HUES64 (cell line): ENCODE measurements around the gene PPP1CA.

Source experiments
- H3K27ac ChIP-seq: 2 replicates; pipeline ENCODE4 v1.7.0; 2013; ENCODE audit warnings: low read depth, low read length, inconsistent platforms
- H3K27me3 ChIP-seq: 2 replicates; pipeline ENCODE4 v1.6.1; 2013; ENCODE audit warnings: mild to moderate bottlenecking, low read length; ENCODE audit not compliant: insufficient read depth
- H3K36me3 ChIP-seq: 2 replicates; pipeline ENCODE4 v1.6.1; 2013; ENCODE audit warnings: mild to moderate bottlenecking, low read length; ENCODE audit not compliant: insufficient read depth
- H3K4me1 ChIP-seq: 2 replicates; pipeline ENCODE4 v1.6.1; 2013; ENCODE audit warnings: mild to moderate bottlenecking, low read length, moderate library complexity; ENCODE audit not compliant: insufficient read depth
- H3K4me3 ChIP-seq: 2 replicates; pipeline ENCODE4 v1.5.1; 2013; ENCODE audit warnings: mild to moderate bottlenecking, low read length, moderate library complexity
- H3K9ac ChIP-seq: 2 replicates; pipeline ENCODE4 v1.6.1; 2013; ENCODE audit warnings: mild to moderate bottlenecking, low read depth, low read length
- H3K9me3 ChIP-seq: 2 replicates; pipeline ENCODE4 v1.6.1; 2013; ENCODE audit warnings: low read depth, low read length; ENCODE audit not compliant: insufficient read depth
- WGBS: fragments of 150-250, 120-280 bp; methylation state at CpG from one replicate; pipeline ENCODE4 v1.1.7; 2013; ENCODE audit warnings: missing lambda C conversion rate; 5-methylcytosine and 5-hydroxymethylcytosine counted together

The PPP1CA gene

DNA sequence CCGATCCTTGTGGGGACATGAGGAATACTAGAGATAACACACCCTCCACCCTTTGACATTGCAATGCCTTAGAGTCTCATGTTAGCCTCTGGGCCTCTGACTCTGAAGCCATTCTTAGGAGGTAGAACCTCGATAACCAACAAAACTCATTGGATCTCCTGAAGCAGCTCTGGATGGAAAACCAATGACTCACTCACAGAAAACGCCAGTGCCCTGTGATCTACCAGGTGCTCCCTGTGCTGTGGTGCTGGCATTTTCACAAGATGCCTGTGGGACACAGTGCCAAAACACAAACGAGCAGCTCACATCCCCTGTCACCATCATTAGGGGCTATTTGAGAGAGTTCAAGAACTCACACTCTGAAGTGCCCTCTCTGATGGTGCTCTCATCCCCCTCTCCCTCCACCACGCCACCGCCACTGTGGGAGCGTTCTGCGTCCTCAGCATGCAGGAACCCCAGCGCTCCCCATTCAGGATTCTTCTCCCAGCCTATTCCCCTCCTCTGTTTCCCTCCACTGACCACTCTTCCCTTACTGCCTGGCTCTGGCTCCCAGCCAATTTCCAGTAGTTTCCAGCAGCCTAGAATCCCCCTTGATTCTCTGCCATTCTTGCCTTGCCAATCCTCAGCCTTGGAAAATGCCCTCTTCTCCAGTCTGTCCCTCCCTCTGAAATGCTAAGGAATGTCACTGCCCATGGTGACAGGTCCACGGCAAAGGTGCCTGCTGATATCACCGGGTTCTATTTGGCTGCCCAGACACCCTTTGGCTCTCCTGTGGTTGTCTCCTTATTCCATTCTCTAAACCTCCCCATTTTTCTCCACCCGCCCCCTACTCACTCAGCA, 43.6 kb downstream of the PPP1CA start:
- no peak overlapping the region for H3K27ac ChIP-seq
- 85% methylated on average over 12 of the region's 12 CpGs for WGBS
- no peaks in the 10 kb centered on the region for H3K9me3 ChIP-seq
- H3K4me1 ChIP-seq: peaks cover 19% of the 10 kb centered on the region; the same call in 1 of the 2 replicates
- H3K4me3 ChIP-seq: no peak overlapping the region
- no peaks in the 10 kb centered on the region for H3K36me3 ChIP-seq
- H3K27me3 ChIP-seq: no peaks in the 10 kb centered on the region
- H3K9ac ChIP-seq: no peak overlapping the region

DNA sequence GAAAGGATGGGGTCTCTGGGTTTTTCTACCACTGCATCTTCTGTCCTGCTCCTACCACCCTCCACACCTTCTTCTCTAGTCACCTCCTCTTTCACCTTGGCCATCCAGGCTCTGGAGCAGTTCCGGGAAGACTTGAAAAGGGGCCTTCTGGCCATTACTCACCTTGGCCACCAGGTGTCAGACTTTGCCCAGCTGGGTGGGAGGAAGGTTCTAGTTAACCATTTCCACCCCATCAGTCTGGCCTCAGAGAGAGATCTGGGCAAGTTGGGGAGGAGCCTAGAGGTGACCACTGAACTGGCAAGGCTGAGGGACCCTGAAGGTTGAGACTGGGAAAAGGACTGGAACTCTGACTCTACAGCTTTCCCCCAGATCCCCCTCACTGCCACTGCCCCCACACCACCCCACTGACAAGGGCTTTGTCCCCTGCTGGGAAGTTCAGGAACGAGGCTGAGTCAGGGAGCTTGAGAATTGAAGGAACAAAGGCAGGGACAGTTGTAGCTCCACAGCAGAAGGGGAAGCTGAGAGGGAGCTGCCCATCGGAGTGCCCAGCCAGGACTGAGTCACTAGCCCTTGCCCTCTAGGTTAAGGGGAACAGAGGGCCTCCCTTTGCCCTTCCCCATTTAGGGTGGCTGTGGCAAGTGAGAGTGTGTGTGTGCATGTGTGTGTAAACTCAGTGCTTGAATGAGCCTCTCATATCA, 44.6 kb downstream of the PPP1CA start:
- Histone ChIP-seq H3K4me3 (no peak overlapping the region), H3K27me3 (no peaks in the 10 kb centered on the region), H3K9me3 (no peaks in the 10 kb centered on the region), H3K4me1 (peaks cover 23% of the 10 kb centered on the region; the same call in 1 of the 2 replicates), H3K36me3 (no peaks in the 10 kb centered on the region), H3K9ac (no peak overlapping the region; the same call in 1 of the 2 replicates), H3K27ac (no peak overlapping the region)
- WGBS: 10% methylated on average over 3 of the region's 3 CpGs

- Histone ChIP-seq H3K27ac (no peak overlapping the region), H3K9ac (no peak overlapping the region), H3K9me3 (no peaks in the 10 kb centered on the region), H3K4me3 (no peak overlapping the region), H3K36me3 (no peaks in the 10 kb centered on the region), H3K27me3 (no peaks in the 10 kb centered on the region), H3K4me1 (peaks cover 23% of the 10 kb centered on the region; the same call in 1 of the 2 replicates)
- WGBS: 42% methylated on average over 4 of the region's 4 CpGs
Observed at GRCh38 chr11:67356387-67356863, 45.2 kb downstream of the PPP1CA start.

DNA sequence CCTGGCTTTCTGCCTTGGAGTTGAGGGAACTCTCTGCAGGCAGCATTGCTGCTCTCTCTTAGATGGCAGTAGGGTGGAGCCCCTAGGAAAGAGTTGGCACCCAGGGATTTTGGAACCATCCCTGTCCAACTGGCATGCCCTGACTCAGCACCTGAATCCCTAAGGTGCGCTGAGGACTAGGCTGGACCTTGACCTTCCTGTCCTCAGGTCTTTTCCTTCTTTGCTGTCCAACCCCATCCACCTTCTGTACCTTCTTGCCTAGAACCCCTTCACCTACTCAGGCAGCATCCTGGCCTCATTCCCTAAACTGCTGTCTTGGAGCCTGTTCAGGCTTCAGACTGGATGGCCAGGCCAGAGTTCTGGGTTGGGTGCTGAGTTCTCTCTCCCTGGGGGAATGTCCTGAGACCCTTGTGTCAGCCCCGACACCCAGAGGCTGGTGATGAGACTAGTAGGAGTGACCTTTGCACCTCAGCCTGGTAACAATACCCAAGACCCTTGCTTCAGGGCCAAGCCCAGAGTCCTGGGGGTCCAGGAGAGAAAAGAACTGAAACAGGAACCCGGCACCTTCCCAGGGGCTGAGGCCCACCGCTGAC, 45.8 kb downstream of the PPP1CA start:
- WGBS: 66% methylated on average over 3 of the region's 4 CpGs
- no peaks in the 10 kb centered on the region for H3K9me3 ChIP-seq
- H3K27me3 ChIP-seq: no peaks in the 10 kb centered on the region
- no peak overlapping the region for H3K9ac ChIP-seq
- no peak overlapping the region for H3K4me3 ChIP-seq
- H3K27ac ChIP-seq: no peak overlapping the region
- no peaks in the 10 kb centered on the region for H3K36me3 ChIP-seq
- H3K4me1 ChIP-seq: peaks cover 23% of the 10 kb centered on the region; the same call in 1 of the 2 replicates

- Histone ChIP-seq H3K4me1 (peaks cover 23% of the 10 kb centered on the region; the same call in 1 of the 2 replicates), H3K36me3 (no peaks in the 10 kb centered on the region), H3K9me3 (no peaks in the 10 kb centered on the region), H3K9ac (no peak overlapping the region), H3K27me3 (no peaks in the 10 kb centered on the region), H3K4me3 (no peak overlapping the region), H3K27ac (no peak overlapping the region; the same call in 1 of the 2 replicates)
- 91% methylated on average over 11 of the region's 11 CpGs for WGBS
Observed at GRCh38 chr11:67355023-67355793, 46.5 kb downstream of the PPP1CA start.

- H3K27ac ChIP-seq: peak overlapping the region; percentile 82
- H3K36me3 ChIP-seq: no peaks in the 10 kb centered on the region
- no peaks in the 10 kb centered on the region for H3K27me3 ChIP-seq
- 31% methylated on average over 7 of the region's 8 CpGs for WGBS
- peak overlapping the region; percentile 65 for H3K4me3 ChIP-seq
- no peaks in the 10 kb centered on the region for H3K9me3 ChIP-seq
- H3K9ac ChIP-seq: peak overlapping the region; percentile 27
- peaks cover 23% of the 10 kb centered on the region; the same call in 1 of the 2 replicates for H3K4me1 ChIP-seq
Observed at GRCh38 chr11:67354075-67355022, 47.3 kb downstream of the PPP1CA start.

GRCh38 chr11:67353317-67354074, 48.2 kb downstream of the PPP1CA start, which contains the start of gene POLD4:
Gene POLD4, minus strand, starts transcription at chr11:67353546. Its CDS starts 147 bp downstream, at chr11:67353399.
- peak within 1 kb of the TSS; percentile 67 for H3K9ac ChIP-seq
- H3K4me1 ChIP-seq: peaks cover 23% of the 10 kb centered on the region; the same call in 1 of the 2 replicates
- peak within 1 kb of the TSS; percentile 65 for H3K4me3 ChIP-seq
- WGBS: under 1% methylated on average over 37 of the region's 37 CpGs
- no peaks in the 10 kb centered on the region for H3K27me3 ChIP-seq
- H3K36me3 ChIP-seq: no peaks in the 10 kb centered on the region
- H3K9me3 ChIP-seq: no peaks in the 10 kb centered on the region
- peak within 1 kb of the TSS; percentile 89 for H3K27ac ChIP-seq

- peak overlapping the region; percentile 67 for H3K9ac ChIP-seq
- H3K9me3 ChIP-seq: no peaks in the 10 kb centered on the region
- peak overlapping the region; percentile 65 for H3K4me3 ChIP-seq
- no peaks in the 10 kb centered on the region for H3K36me3 ChIP-seq
- H3K27me3 ChIP-seq: no peaks in the 10 kb centered on the region
- WGBS: 33% methylated on average over 25 of the region's 25 CpGs
- H3K27ac ChIP-seq: peak overlapping the region; percentile 89
- peaks cover 23% of the 10 kb centered on the region; the same call in 1 of the 2 replicates for H3K4me1 ChIP-seq
Observed at GRCh38 chr11:67352546-67353316, 48.9 kb downstream of the PPP1CA start.
